DMS153 (cell line): Measurements from ENCODE around the gene NECTIN4.

Experiments
- DNase-seq: peaks from one replicate; lab custom pipeline; 2025; lab: John Stamatoyannopoulos, UW

NECTIN4 gene

GRCh38 chr1:161021970-161022353 lies 67.4 kb downstream of the NECTIN4 start:
- DNase-seq: no peak

DNA sequence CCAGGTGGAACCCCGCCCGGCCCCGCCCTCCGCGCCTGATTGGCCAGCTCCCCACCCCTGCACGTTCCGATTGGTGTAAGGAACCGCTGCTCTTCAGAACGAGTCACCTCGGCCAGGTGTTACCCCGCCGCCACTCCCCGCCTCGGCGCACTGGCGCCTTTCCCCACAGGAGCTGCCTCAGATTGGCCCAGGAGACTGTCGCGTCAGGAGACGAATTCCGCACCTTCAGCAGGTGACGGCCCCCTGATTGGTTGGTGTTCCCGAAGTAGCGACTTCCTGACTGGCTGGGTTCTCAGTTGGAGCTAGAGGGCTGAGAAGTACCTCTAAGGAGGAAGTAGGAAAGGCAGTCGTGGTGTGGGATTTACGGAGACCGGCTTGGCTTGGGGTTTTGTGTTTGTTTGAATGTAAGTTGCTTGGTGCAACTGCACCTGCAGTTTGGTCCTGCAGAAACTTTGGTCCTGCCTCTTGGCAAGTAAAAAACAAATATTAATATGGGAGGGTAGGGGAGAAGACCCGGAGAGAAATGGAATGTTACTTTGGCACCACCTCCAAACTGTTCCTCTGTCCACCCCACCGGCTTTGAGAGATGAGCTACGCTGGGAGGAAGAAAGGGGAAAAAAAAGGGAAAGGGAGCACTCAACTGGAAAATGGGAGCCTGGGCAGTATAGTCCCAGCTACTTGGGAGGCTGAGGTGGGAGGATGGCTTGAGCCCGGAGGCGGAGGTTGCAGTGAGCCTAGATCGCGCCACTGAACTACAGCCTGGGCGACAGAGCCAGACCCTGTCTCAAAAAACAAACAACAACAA lies 68.0 kb downstream of the NECTIN4 start:
- peak; percentile 100 for DNase-seq
